ENCODE data around the gene NCK1.
A peak's percentile ranks its signal among the peaks of the same experiment; 100 is the strongest.
"Not testable (repeated sequence)": the region's sequence is repeated elsewhere in the genome, so short reads cannot be mapped to it uniquely, and the experiment has no call there.

The NCK1 gene

DNA sequence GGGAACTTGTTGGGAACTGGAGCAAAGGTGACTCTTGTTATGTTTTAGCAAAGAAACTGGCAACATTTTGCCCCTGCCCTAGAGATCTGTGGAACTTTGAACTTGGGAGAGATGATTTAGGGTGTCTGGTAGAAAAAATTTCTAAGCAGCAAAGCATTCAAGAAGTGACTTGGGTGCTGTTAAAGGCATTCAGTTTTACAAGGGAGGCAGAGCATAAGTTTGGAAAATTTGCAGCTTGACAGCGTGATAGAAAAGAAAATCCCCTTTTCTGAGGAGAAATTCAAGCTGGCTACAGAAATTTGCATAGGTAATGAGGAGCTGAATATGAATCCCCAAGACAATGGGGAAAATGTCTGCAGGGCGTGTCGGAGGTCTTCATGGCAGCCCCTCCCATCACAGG lies 10.2 kb downstream of the NCK1 start:
- H3K27me3 ChIP-seq (ENCODE audit: control insufficient read depth in 1 of 2, insufficient read depth in 2 of 2, low read length in 2 of 2), result not testable (repeated sequence)

DNA sequence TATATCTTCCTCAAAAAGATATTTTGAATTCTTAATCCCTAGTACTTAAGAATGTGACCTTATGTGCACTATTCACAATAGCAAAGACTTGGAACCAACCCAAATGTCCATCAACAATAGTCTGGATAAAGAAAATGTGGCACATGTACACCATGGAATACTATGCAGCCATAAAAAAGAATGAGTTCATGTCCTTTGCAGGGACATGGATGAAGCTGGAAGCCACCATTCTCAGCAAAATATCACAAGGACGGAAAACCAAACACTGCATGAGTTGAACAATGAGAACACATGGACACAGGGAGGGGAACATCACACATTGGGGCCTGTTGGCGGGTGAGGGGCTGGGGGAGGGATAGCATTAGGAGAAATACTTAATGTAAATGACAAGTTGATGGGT lies 17.5 kb downstream of the NCK1 start:
- not testable (repeated sequence) for H3K9ac ChIP-seq (ENCODE audit: low read length); H3K4me3 ChIP-seq (ENCODE audit: low read depth in 1 of 2, low read length in 2 of 2); H3K27ac ChIP-seq (ENCODE audit: low read depth, low read length); H3K27me3 ChIP-seq (ENCODE audit: control insufficient read depth in 1 of 2, insufficient read depth in 2 of 2, low read length in 2 of 2); H3K36me3 ChIP-seq (ENCODE audit: insufficient read depth, low read length); H3K9me3 ChIP-seq (ENCODE audit: low read length)
- peaks cover 13% of the 10 kb centered on the region for H3K4me1 ChIP-seq (ENCODE audit: insufficient read depth, low read length)

More for the DNA sequence above, 10.2 kb downstream of the NCK1 start:
- not testable (repeated sequence) for H3K27ac ChIP-seq (ENCODE audit: low read depth, low read length); H3K4me1 ChIP-seq (ENCODE audit: insufficient read depth, low read length); H3K4me3 ChIP-seq (ENCODE audit: low read depth in 1 of 2, low read length in 2 of 2); H3K9me3 ChIP-seq (ENCODE audit: low read length); H3K36me3 ChIP-seq (ENCODE audit: insufficient read depth, low read length); H3K9ac ChIP-seq (ENCODE audit: low read length)

DNA sequence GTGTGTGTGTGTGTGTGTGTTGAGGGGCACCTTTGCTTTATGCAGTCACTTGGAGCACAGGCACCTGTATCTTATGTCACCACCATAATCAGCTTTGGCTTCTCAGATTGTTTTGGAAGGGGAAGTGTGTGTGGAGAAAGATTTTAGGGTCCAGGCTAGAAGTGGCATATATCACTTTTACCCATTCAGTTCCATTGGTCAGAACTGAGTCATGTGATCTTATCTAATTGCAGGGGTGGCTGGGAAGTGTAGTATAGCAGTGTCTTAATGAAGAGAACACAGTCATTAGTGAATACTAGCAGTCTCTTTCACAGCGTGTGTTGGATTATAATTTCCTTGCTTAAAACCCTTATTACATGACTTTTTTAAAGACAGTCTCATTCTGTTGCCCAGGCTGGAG lies 20.6 kb downstream of the NCK1 start:
- no peak overlapping the region for H3K9ac ChIP-seq (ENCODE audit: low read length)
- no peaks in the 10 kb centered on the region for H3K9me3 ChIP-seq (ENCODE audit: low read length)
- H3K27me3 ChIP-seq (ENCODE audit: control insufficient read depth in 1 of 2, insufficient read depth in 2 of 2, low read length in 2 of 2), result no peaks in the 10 kb centered on the region
- peaks cover 22% of the 10 kb centered on the region for H3K4me1 ChIP-seq (ENCODE audit: insufficient read depth, low read length)
- H3K4me3 ChIP-seq (ENCODE audit: low read depth in 1 of 2, low read length in 2 of 2), result no peak overlapping the region
- no peak overlapping the region for H3K27ac ChIP-seq (ENCODE audit: low read depth, low read length)
- no peaks in the 10 kb centered on the region for H3K36me3 ChIP-seq (ENCODE audit: insufficient read depth, low read length)

DNA sequence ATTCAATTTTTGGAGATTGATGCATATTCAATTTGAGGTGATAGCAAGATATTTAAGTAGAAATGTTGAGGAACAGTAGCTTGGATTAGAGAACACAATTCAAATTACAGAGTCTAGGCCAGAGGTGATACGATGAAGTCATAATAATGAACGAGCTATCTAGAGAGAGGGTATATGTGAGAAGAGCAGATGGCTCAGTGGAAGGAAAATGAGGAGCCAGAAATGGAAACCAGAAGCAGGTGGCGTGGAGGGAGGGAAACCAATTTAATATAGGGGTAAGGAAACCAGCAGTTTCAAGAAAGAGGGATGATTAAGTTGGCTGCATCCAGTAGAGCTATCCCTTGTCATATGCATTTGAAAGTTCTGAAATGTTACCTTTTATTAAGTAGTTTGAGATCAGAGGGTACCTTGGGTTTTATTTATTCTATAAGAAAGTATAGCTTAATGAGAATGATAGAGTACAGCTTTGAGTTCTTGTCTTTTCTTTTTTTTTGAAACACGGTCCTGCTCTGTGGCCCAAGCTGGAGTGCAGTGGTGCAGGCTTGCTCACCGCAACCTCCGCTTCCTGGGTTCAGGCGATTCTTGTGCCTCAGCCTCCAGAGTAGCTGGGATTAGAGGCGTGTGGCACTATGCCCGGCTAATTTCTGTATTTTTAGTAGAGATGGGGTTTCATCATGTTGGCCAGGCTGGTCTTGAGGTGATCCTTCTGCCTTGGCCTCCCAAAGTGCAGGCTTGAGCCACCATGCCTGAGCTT lies 22.1 kb downstream of the NCK1 start:
- Histone ChIP-seq H3K27me3 (ENCODE audit: control insufficient read depth in 1 of 2, insufficient read depth in 2 of 2, low read length in 2 of 2) (no peaks in the 10 kb centered on the region), H3K4me3 (ENCODE audit: low read depth in 1 of 2, low read length in 2 of 2) (no peak overlapping the region), H3K9me3 (ENCODE audit: low read length) (no peaks in the 10 kb centered on the region), H3K36me3 (ENCODE audit: insufficient read depth, low read length) (no peaks in the 10 kb centered on the region), H3K9ac (ENCODE audit: low read length) (no peak overlapping the region), H3K4me1 (ENCODE audit: insufficient read depth, low read length) (peaks cover 22% of the 10 kb centered on the region), H3K27ac (ENCODE audit: low read depth, low read length) (no peak overlapping the region)

DNA sequence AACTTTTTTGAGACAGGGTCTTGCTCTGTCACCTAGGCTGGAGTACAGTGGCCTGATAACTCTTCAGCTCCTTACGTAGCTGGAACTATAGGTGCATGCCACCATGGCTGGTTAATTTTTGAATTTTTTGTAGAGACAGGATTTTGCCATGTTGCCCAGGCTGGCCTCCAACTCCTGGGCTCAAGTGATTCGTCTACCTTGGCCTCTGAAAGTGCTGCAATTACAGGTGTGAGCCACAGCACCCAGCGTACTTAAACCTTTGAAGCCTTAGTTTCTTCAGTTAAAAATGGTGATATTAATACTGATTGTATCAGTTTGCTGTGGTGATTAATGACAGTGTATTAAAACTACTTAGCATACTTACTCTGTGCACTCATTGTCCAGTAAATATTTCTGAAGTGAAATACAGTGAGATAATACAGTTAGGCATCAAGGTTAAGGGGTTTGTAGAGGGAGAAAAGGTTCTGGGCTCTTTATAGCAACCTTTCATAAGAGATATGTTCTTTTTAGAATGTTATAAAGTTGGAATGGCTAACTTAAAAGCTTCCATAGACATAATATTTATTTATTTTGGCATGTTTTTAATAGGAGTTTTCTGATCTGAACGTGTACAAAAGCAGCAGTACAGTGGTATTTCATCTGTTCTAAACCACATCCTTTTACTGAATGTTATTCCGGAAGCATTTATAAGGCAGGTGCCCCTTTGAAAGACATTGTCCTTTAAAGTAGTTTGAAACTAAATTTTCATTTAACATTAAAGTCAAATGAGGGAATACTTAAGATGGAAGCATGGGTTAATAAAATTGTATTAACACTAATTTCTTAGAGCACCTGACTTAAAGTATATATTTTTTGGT lies 23.6 kb downstream of the NCK1 start:
- no peaks in the 10 kb centered on the region for H3K27me3 ChIP-seq (ENCODE audit: control insufficient read depth in 1 of 2, insufficient read depth in 2 of 2, low read length in 2 of 2)
- H3K4me1 ChIP-seq (ENCODE audit: insufficient read depth, low read length), result peaks cover 22% of the 10 kb centered on the region
- H3K9me3 ChIP-seq (ENCODE audit: low read length), result no peaks in the 10 kb centered on the region
- no peak overlapping the region for H3K27ac ChIP-seq (ENCODE audit: low read depth, low read length)
- no peak overlapping the region for H3K4me3 ChIP-seq (ENCODE audit: low read depth in 1 of 2, low read length in 2 of 2)
- no peak overlapping the region for H3K9ac ChIP-seq (ENCODE audit: low read length)
- no peaks in the 10 kb centered on the region for H3K36me3 ChIP-seq (ENCODE audit: insufficient read depth, low read length)

DNA sequence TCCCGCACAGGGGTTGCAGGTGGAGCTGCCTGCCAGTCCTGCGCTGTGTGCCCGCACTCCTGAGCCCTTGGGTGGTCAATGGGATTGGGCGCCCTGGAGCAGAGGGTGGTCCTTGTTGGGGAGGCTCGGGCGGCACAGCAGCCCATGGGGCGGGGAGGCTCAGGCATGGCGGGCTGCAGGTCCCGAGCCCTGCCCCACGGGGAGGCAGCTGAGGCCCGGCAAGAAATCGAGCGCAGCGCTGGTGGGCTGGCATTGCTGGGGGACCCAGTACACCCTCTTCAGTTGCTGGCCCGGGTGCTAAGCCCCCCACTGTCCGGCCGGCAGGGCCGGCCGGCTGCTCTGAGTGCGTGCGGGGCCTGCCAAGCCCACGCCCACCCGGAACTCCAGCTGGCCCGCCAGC lies 27.9 kb downstream of the NCK1 start:
- no peak overlapping the region for H3K9ac ChIP-seq (ENCODE audit: low read length)
- H3K27ac ChIP-seq (ENCODE audit: low read depth, low read length), result no peak overlapping the region
- H3K27me3 ChIP-seq (ENCODE audit: control insufficient read depth in 1 of 2, insufficient read depth in 2 of 2, low read length in 2 of 2), result no peaks in the 10 kb centered on the region

DNA sequence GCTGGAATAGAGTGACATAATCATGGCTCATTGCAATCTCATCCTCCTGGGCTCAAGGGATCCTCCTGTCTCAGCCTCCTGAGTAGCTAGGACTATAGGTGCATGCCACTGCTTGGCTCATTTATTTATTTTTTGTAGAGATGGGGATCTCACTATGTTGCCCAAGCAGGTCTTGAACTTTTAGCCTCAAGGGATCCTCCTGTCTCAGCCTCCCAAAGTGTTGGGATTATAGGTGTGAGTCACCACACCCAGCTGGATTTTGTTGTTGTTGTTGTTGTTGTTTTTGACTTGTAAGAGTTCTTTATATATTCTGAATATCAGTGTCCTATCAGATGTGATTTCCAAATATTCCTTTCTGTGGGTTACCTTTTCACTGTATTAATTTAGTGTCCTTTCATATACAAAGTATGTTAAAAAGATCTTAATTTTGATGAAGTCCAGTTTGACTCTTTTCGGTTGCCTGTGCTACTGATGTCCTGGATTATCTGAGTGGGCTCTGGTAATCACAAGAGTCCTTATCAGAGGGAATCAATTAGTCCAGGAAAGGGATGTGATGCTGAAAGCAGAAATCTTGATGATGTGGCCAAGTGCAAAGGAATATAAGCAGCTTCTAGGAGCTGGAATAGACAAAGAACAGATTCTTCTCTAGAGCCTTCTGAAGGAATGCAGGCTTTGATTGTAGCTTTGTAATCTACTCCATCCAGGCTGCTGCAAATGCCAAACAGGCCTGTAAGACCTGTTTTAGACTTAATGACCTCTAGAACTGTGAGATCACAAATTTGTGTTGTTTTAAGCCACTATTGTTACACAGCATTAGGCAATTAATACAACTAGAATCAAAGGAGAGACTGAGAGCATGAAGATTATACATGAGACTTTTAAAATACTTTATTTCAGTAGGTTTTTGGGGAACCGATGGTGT lies 30.2 kb downstream of the NCK1 start:
- Histone ChIP-seq H3K4me1 (ENCODE audit: insufficient read depth, low read length) (no peaks in the 10 kb centered on the region), H3K27me3 (ENCODE audit: control insufficient read depth in 1 of 2, insufficient read depth in 2 of 2, low read length in 2 of 2) (no peaks in the 10 kb centered on the region), H3K36me3 (ENCODE audit: insufficient read depth, low read length) (no peaks in the 10 kb centered on the region), H3K4me3 (ENCODE audit: low read depth in 1 of 2, low read length in 2 of 2) (no peak overlapping the region), H3K27ac (ENCODE audit: low read depth, low read length) (no peak overlapping the region), H3K9ac (ENCODE audit: low read length) (no peak overlapping the region), H3K9me3 (ENCODE audit: low read length) (no peaks in the 10 kb centered on the region)

More for the DNA sequence above, 27.9 kb downstream of the NCK1 start:
- Histone ChIP-seq H3K4me3 (ENCODE audit: low read depth in 1 of 2, low read length in 2 of 2) (no peak overlapping the region), H3K36me3 (ENCODE audit: insufficient read depth, low read length) (no peaks in the 10 kb centered on the region), H3K4me1 (ENCODE audit: insufficient read depth, low read length) (peaks cover 9% of the 10 kb centered on the region), H3K9me3 (ENCODE audit: low read length) (no peaks in the 10 kb centered on the region)

DNA sequence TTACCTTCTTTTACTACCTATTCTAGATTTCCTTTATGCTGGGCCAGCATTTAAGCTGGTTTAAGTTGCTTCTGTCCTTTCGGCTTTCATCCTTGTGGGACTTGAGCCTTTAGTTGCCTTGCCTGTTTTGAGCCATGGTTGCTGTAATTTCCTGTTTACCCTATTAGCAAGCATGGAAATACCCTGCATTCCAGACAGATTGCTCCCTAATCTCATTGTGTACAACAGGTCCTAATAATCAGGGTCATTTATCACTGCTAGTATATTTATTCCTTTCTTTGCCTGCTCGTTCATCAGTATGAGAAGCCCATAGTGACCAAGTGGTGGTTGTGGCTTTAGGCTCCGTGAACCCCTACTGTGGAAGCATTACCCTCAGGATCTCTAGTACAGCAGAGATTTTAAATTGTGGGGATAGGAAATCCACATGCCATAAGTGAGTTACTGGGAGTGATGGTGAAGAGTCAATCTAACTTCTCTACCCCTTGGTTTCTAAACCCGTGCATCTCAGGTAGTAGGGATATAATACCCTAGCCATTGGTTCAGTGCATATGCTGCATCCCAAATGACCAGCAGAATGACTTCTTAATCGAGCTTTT lies 31.9 kb downstream of the NCK1 start:
- Histone ChIP-seq H3K9ac (ENCODE audit: low read length) (no peak overlapping the region), H3K4me3 (ENCODE audit: low read depth in 1 of 2, low read length in 2 of 2) (no peak overlapping the region), H3K4me1 (ENCODE audit: insufficient read depth, low read length) (peaks cover 8% of the 10 kb centered on the region), H3K27me3 (ENCODE audit: control insufficient read depth in 1 of 2, insufficient read depth in 2 of 2, low read length in 2 of 2) (no peaks in the 10 kb centered on the region), H3K36me3 (ENCODE audit: insufficient read depth, low read length) (no peaks in the 10 kb centered on the region), H3K9me3 (ENCODE audit: low read length) (no peaks in the 10 kb centered on the region), H3K27ac (ENCODE audit: low read depth, low read length) (no peak overlapping the region)

DNA sequence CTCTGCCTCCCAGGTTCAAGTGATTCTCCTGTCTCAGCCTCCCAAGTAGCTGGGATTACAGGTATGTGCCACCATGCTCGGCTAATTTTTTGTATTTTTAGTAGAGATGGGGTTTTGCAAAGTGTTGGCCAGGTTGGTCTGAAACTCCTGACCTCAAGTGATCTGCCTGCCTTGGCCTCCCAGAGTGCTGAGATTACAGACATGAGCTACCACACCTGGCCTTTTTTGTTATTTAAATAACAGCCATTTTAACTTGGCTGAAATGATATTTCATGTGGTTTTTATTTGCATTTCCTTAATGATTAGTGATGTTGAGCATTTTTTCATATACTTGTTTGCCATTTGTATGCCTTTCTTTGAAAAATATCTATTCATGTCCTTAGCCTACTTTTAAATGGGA lies 35.2 kb downstream of the NCK1 start:
- H3K27ac ChIP-seq (ENCODE audit: low read depth, low read length); H3K36me3 ChIP-seq (ENCODE audit: insufficient read depth, low read length); H3K9me3 ChIP-seq (ENCODE audit: low read length); H3K27me3 ChIP-seq (ENCODE audit: control insufficient read depth in 1 of 2, insufficient read depth in 2 of 2, low read length in 2 of 2); H3K4me3 ChIP-seq (ENCODE audit: low read depth in 1 of 2, low read length in 2 of 2); H3K9ac ChIP-seq (ENCODE audit: low read length): not testable (repeated sequence)
- H3K4me1 ChIP-seq (ENCODE audit: insufficient read depth, low read length), result peaks cover 21% of the 10 kb centered on the region

DNA sequence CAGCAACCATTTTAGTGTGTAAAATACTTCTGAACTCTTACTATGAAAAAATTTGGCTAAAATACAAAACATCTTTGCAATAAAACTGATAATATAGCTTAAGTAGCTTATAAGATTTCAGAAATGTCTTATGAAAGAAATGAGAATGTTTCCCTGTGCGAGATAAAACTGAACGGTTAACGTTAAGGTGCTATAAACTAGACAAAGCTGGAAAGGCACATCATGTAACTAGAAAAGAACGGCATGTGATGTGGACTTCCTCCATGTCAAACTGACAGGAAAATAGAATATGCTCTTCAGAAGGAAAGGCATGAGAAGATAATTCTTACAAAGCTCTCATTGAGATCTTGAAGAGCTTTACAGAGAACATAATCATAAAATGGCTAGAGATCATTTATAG lies 36.5 kb downstream of the NCK1 start:
- no peak overlapping the region for H3K9ac ChIP-seq (ENCODE audit: low read length)
- no peaks in the 10 kb centered on the region for H3K27me3 ChIP-seq (ENCODE audit: control insufficient read depth in 1 of 2, insufficient read depth in 2 of 2, low read length in 2 of 2)
- no peak overlapping the region for H3K27ac ChIP-seq (ENCODE audit: low read depth, low read length)
- H3K9me3 ChIP-seq (ENCODE audit: low read length), result no peaks in the 10 kb centered on the region
- no peak overlapping the region for H3K4me3 ChIP-seq (ENCODE audit: low read depth in 1 of 2, low read length in 2 of 2)
- no peaks in the 10 kb centered on the region for H3K36me3 ChIP-seq (ENCODE audit: insufficient read depth, low read length)
- peaks cover 21% of the 10 kb centered on the region for H3K4me1 ChIP-seq (ENCODE audit: insufficient read depth, low read length)

DNA sequence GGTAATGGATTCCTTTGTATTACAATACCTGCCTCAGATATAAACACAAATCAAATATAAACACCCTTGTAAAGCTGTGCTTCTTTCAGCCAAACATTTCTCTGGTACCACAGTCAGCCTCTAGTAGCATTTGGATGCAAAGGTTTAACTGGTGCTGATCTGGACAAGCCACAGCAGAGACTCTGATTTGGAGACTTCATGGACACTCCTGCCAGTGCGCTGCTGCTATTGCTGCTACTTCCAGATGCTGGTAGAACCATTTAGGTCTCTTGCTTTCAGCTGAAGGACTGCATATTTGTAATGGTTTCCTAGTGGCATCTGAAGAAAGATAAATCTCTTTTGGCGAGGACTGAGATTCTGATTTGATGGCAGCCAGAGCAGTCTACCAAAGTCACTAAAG lies 36.9 kb downstream of the NCK1 start:
- H3K27me3 ChIP-seq (ENCODE audit: control insufficient read depth in 1 of 2, insufficient read depth in 2 of 2, low read length in 2 of 2), result no peaks in the 10 kb centered on the region
- H3K9ac ChIP-seq (ENCODE audit: low read length), result no peak overlapping the region
- no peak overlapping the region for H3K4me3 ChIP-seq (ENCODE audit: low read depth in 1 of 2, low read length in 2 of 2)
- H3K27ac ChIP-seq (ENCODE audit: low read depth, low read length), result peak overlapping the region; percentile 19
- H3K4me1 ChIP-seq (ENCODE audit: insufficient read depth, low read length), result peaks cover 21% of the 10 kb centered on the region
- no peaks in the 10 kb centered on the region for H3K9me3 ChIP-seq (ENCODE audit: low read length)
- H3K36me3 ChIP-seq (ENCODE audit: insufficient read depth, low read length), result no peaks in the 10 kb centered on the region
